Naive B cell (primary cell): Measurements from ENCODE around the gene TRAPPC6A. TPM values are rescaled to one million over a fixed set of nuclear protein-coding genes. Genes with fewer than 3 reads are reported as not detected.
A peak's percentile ranks its signal among the peaks of the same experiment; 100 is the strongest.

Source experiments
- ATAC-seq, 2 donors: fragments of 150-1000 bp; cut with Tn5 transposase; 2 replicates each; pipeline ENCODE4 v1.10.0; 2021; ENCODE audit warnings: low read depth in 2 of 2, mild to moderate bottlenecking in 2 of 2, moderate library complexity in 2 of 2
- DNase-seq: peaks from one replicate; pipeline ENCODE4 v3.0.0; 2022
- H3K27ac Mint-ChIP-seq, 6 donors: one replicate each; pipeline ENCODE4 v1.8.0; 2020 to 2022; ENCODE audit warnings: mild to moderate bottlenecking in 6 of 6, mixed read lengths in 6 of 6, moderate library complexity in 5 of 6, inconsistent platforms in 2 of 6
- H3K27me3 Mint-ChIP-seq, 3 donors: one replicate each; pipeline ENCODE4 v1.8.0; 2021 to 2022; ENCODE audit warnings: mixed read lengths in 3 of 3, mild to moderate bottlenecking in 1 of 3
- H3K36me3 Mint-ChIP-seq, 2 donors: one replicate each; pipeline ENCODE4 v1.8.0; 2020 to 2022; ENCODE audit warnings: mixed read lengths in 2 of 2, inconsistent platforms in 1 of 2, mild to moderate bottlenecking in 1 of 2
- H3K4me1 Mint-ChIP-seq, 3 donors: one replicate each; pipeline ENCODE4 v1.8.0; 2020 to 2022; ENCODE audit warnings: mixed read lengths in 3 of 3, inconsistent platforms in 1 of 3, mild to moderate bottlenecking in 1 of 3, moderate library complexity in 1 of 3
- H3K4me3 Mint-ChIP-seq, 8 donors: one replicate each; pipeline ENCODE4 v1.8.0; 2020 to 2022; ENCODE audit warnings: mild to moderate bottlenecking in 8 of 8, mixed read lengths in 8 of 8, moderate library complexity in 8 of 8, inconsistent platforms in 2 of 8
- H3K9me3 Mint-ChIP-seq, 7 donors: one replicate each; pipeline ENCODE4 v1.8.0; 2020 to 2022; ENCODE audit warnings: mixed read lengths in 7 of 7, mild to moderate bottlenecking in 5 of 7, inconsistent platforms in 2 of 7, moderate library complexity in 1 of 7
- polyA plus RNA-seq, 6 donors: library from polyadenylated mRNA; unstranded; fragments of 300-500 nt; fragmentation: Illumina TruSeq; gene quantifications; one replicate each; pipeline ENCODE4 v1.2.3, GENCODE V29; 2021; ENCODE audit warnings: low read depth in 6 of 6

Gene TRAPPC6A
- polyA plus RNA-seq, 6 donors from 2014 or later: 114 to 248 (median 134) TPM

DNA sequence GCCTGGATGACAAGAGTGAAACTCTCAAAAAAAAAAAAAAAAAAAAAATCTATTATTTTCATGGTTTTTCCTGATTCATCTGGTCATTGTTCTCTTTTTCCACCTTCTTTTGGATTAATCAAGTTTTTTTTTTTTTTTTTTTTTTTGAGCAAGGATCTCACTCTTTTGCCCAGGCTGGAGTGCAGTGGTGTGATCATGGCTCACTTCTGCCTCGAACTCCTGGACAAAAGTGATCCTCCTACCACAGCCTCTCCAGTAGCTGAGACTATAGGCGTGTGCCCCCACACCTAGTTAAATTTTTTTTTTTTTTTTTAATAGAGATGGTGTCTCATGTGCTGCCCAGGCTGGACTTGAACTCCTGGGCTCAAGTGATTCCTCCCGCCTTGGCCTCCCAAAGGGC lies 28.3 kb upstream of the TRAPPC6A start:
- no peak overlapping the region for H3K27ac Mint-ChIP-seq
- no peak overlapping the region for H3K4me3 Mint-ChIP-seq
- ATAC-seq: no peak
- H3K9me3 Mint-ChIP-seq: peaks cover 0 to 6% (median 0%) of the 10 kb centered on the region in 7 donors
- DNase-seq: no peak
- peaks cover 0 to 9% of the 10 kb centered on the region in 2 donors for H3K36me3 Mint-ChIP-seq
- H3K4me1 Mint-ChIP-seq: no peaks in the 10 kb centered on the region
- peaks cover 0 to 8% (median 0%) of the 10 kb centered on the region in 3 donors for H3K27me3 Mint-ChIP-seq

DNA sequence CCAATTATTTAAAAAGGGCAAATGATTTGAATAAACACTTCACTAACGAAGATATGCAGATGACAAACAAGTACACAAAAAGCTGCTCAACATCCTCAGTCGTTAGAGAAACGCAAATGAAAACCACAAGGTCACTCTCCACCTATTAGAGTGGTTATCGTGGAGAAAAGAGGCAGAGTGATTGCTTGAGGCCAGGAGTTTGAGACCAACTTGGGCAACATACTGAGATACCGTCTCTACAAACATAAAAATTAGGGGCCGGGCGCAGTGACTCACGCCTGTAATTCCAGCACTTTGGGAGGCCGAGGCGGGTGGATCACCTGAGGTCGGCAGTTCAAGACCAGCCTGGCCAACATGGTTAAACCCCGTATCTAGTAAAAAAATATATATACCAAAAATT lies 27.8 kb upstream of the TRAPPC6A start:
- Mint-ChIP-seq H3K4me3 (peak overlapping the region in 1 of 8 donors; percentile 34), H3K27ac (peak overlapping the region in 1 of 6 donors; percentile 38), H3K36me3 (peaks cover 0 to 9% of the 10 kb centered on the region in 2 donors), H3K4me1 (no peaks in the 10 kb centered on the region), H3K27me3 (peaks cover 0 to 3% (median 0%) of the 10 kb centered on the region in 3 donors), H3K9me3 (peaks cover 0 to 6% (median 0%) of the 10 kb centered on the region in 7 donors)
- DNase-seq: no peak
- no peak for ATAC-seq

DNA sequence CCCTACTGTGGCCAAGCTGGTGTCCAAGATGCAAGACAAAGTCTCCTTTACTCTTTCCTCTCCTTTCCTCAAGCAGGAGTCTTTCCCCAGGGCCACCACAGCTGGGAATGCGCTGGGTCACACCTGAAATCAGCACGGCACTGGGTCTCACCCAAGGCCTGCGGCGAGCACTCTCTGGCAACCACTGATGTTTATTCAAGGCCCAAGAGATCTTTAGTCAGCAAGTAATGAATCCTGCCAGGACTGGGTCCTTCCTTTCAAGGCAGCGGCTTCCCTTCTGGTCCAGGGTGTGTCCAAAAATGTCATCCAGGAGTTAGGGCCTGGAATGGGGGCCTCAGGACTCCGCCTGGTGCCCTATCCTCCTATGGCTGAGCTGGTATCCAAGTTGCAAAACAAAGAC lies 24.6 kb upstream of the TRAPPC6A start:
- DNase-seq: no peak
- peaks cover 0 to 9% of the 10 kb centered on the region in 2 donors for H3K36me3 Mint-ChIP-seq
- H3K4me1 Mint-ChIP-seq: no peaks in the 10 kb centered on the region
- no peak for ATAC-seq
- H3K4me3 Mint-ChIP-seq: no peak overlapping the region
- H3K27me3 Mint-ChIP-seq: peaks cover 0 to 10% (median 0%) of the 10 kb centered on the region in 3 donors
- peaks cover 0 to 6% (median 0%) of the 10 kb centered on the region in 7 donors for H3K9me3 Mint-ChIP-seq
- no peak overlapping the region for H3K27ac Mint-ChIP-seq

DNA sequence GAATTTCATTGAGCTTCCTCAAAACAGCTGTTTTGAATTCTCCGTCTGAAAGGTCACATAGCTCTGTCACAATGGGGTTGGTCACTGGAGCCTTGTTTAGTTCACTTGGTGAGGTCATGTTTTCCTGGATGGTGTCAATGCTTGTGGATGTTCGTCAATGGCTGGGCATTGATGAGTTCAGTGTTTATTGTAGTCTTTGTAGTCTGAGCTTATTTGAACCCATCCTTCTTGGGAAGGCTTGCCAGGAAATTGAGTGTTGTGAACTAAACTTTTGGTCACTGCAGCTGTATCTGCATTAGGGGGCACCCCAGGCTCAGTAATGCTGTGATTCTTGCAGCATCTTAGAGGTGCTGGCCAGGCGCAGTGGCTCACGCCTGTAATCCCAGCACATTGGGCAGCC lies 22.5 kb upstream of the TRAPPC6A start:
- no peak overlapping the region for H3K27ac Mint-ChIP-seq
- peaks cover 0 to 6% (median 0%) of the 10 kb centered on the region in 7 donors for H3K9me3 Mint-ChIP-seq
- no peaks in the 10 kb centered on the region for H3K4me1 Mint-ChIP-seq
- no peak for ATAC-seq
- H3K4me3 Mint-ChIP-seq: no peak overlapping the region
- peaks cover 0 to 9% of the 10 kb centered on the region in 2 donors for H3K36me3 Mint-ChIP-seq
- DNase-seq: no peak
- peaks cover 0 to 14% (median 0%) of the 10 kb centered on the region in 3 donors for H3K27me3 Mint-ChIP-seq

DNA sequence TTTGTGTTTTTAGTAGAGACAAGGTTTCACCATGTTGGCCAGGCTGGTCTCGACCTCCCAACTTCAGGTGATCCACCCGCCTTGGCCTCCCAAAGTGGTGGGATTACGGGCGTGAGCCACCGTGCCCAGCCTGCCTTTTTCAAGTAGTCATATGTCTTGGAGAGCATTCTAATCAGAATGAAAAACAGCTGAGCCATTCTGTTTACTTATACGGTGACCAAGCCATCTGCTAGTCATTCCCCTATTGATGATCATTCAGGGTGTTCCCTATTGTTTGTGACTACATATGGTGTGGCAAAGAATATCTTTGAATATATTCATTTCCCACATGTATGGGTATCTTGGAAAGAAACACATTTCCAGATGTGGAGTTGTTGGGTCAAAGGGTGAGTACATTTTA lies 17.7 kb upstream of the TRAPPC6A start:
- no peaks in the 10 kb centered on the region for H3K36me3 Mint-ChIP-seq
- DNase-seq (no peak), ATAC-seq (no peak)
- no peak overlapping the region for H3K4me3 Mint-ChIP-seq
- H3K9me3 Mint-ChIP-seq: no peaks in the 10 kb centered on the region
- peaks cover 0 to 14% (median 0%) of the 10 kb centered on the region in 3 donors for H3K27me3 Mint-ChIP-seq
- H3K27ac Mint-ChIP-seq: no peak overlapping the region
- H3K4me1 Mint-ChIP-seq: no peaks in the 10 kb centered on the region

DNA sequence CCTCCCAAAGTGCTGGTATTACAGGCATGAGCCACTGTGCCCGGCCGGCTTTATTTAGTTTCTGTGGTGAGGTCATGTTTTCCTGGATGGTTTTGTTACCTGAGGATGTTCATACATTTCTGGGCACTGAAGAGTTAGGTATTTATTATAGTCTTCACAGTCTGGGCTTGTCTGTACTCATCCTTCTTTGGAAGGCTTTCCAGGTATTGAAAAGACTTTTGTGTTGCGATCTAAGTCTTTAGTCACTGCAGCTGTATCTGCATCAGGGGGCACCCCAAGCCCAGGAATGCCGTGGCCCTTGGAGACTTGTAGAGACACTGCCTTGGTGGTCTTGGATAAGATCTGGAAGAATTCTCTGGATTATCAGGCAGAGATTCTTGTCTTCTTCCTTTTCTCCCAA lies 13.3 kb upstream of the TRAPPC6A start:
- Mint-ChIP-seq H3K36me3 (peaks cover 0 to 8% of the 10 kb centered on the region in 2 donors), H3K4me1 (peaks cover 0 to 10% (median 10%) of the 10 kb centered on the region in 3 donors), H3K27ac (no peak overlapping the region), H3K4me3 (peak overlapping the region in 1 of 8 donors; percentile 29), H3K27me3 (no peaks in the 10 kb centered on the region), H3K9me3 (peaks cover 0 to 8% (median 0%) of the 10 kb centered on the region in 7 donors)
- ATAC-seq (no peak), DNase-seq (no peak)

DNA sequence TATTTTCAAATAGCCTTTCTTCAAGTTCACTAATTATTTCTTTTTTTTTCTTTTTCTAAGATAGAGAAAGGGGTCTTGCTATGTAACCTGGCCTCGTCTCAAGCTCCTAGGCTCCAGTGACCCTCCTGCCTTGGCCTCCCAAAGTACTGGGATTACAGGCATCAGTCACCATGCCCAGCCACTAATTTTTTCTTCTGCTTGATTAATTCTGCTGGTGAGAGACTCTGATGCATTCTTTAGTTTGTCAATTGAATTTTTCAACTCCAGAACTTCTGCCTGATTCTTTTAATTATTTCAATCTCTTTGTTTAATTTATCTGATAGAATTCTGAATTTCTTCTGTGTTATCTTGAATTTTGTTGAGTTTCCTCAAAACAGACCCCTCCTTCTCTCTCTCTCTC lies 11.9 kb upstream of the TRAPPC6A start:
- DNase-seq (no peak), ATAC-seq (no peak)
- H3K27ac Mint-ChIP-seq: no peak overlapping the region
- H3K9me3 Mint-ChIP-seq: peaks cover 0 to 8% (median 0%) of the 10 kb centered on the region in 7 donors
- H3K27me3 Mint-ChIP-seq: no peaks in the 10 kb centered on the region
- peaks cover 0 to 8% of the 10 kb centered on the region in 2 donors for H3K36me3 Mint-ChIP-seq
- peaks cover 7 to 17% (median 13%) of the 10 kb centered on the region in 3 donors for H3K4me1 Mint-ChIP-seq
- no peak overlapping the region for H3K4me3 Mint-ChIP-seq

DNA sequence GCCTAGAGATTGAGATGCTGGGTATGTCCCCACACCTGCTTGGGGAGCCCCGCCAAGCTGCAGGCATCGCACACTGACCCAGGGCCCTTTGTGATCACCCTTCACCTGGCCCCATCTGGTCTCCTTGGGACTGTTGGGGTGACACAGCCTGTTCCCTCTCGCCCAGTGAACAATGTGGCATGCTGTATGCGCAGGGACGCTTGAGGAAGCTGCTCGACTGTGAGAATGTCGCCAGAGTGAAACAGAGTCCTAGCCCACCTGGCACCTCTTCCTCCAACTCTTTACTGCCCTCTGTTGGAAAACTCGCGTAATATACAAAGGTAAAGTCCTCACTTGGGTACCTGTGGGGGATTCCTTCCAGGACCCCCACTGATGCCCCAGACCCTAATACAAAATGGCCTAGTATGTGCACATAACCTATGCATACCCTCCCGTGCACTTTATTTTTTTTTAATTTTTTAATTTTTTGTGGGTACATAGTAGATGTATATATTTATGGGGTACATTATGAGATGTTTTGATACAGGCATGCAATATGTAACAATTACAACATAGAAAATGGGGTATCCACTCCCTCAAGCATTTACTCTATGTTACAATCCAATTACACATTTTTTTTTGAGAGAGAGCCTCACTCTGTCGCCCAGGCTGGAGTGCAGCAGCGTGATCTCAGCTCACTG lies 9.5 kb upstream of the TRAPPC6A start:
- peak; percentile 57 for DNase-seq
- peaks cover 0 to 8% (median 0%) of the 10 kb centered on the region in 7 donors for H3K9me3 Mint-ChIP-seq
- peak overlapping the region in 1 of 8 donors; percentile 23 for H3K4me3 Mint-ChIP-seq
- peak; percentile 91 for ATAC-seq
- H3K36me3 Mint-ChIP-seq: peaks cover 0 to 8% of the 10 kb centered on the region in 2 donors
- peaks cover 19 to 35% (median 26%) of the 10 kb centered on the region in 3 donors for H3K4me1 Mint-ChIP-seq
- no peaks in the 10 kb centered on the region for H3K27me3 Mint-ChIP-seq
- H3K27ac Mint-ChIP-seq: peak overlapping the region in 2 of 6 donors; percentile 8

DNA sequence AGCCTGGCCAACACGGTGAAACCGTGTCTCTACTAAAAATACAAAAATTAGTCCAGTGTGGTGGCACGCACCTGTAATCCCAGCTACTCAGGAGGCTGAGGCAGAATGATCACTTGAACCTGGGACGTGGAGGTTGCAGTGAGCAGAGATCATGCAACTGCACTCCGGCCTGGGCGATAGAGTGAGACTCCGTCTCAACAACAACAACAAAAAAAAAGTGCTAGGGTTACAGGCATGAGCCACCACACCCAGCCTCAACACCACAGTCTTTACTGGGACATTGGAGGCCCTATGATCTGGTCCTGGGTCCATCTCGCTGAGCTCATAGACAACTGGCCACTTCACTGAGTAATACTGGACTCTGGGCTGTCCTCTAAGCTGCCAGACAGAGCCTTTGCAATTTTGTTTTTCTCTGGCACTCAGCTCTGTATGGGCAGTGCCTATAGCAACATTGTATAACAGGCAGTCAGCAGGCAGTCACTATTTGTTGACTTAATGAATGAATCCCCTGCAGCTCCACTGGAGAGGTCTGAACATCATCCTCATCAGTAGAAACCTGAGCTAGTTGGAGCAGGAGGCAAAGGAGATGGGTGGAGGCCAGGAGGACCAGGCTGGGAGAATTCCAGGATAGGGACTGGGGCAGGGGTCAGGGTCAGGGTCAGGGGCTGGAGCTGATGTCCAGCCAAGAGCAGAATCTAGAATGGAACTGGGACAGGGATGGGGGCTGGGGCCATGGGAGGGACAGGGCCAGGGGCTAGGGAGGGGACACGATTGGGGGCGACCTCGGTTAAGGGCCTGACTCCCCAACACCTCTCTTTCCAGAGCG lies 8.7 kb upstream of the TRAPPC6A start:
- ATAC-seq (no peak), DNase-seq (no peak)
- Mint-ChIP-seq H3K9me3 (peaks cover 0 to 8% (median 0%) of the 10 kb centered on the region in 7 donors), H3K36me3 (peaks cover 0 to 10% of the 10 kb centered on the region in 2 donors), H3K4me3 (no peak overlapping the region), H3K27me3 (no peaks in the 10 kb centered on the region), H3K4me1 (peaks cover 21 to 37% (median 30%) of the 10 kb centered on the region in 3 donors), H3K27ac (peak overlapping the region in 1 of 6 donors; percentile 85)

DNA sequence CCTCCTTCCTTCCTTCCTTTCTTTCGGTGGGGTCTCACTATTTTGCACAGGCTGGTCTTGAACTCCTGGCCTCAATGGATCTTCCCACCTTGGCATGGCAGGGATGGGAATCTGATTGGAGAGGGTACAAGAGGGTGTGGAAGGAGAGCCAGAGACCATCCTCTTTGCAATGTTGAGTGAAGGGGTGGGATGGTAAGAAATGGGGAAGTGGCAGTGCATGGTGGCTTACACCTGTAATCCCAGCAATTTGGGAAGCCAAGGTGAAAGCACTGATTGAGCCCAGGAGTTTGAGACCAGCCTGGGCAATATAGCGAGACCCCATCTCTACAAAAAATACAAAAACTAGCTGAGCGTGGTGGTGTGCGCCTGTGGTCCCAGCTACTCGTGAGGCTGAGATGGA lies 6.1 kb upstream of the TRAPPC6A start:
- DNase-seq (no peak), ATAC-seq (no peak)
- peak overlapping the region in 3 of 6 donors; percentile 44 to 87 (median 76) for H3K27ac Mint-ChIP-seq

DNA sequence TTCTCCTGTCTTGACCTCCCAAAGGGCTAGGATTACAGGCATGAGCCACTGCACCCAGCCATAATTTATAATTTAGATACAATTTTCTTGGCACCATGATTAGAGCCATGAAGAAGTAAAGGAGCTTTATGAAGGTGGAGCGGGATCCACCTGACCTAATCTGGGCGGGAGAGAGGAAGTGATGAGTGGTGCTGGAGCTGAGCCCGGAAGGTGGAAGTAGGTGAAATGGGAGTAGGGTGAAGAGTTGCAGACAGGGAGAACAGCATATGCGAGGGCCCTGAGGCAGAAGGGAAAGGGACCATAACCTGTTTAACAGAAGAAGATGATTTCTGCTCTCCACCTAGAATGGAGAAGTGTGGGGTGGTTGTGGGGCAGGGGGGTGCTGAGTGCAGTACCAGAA lies 4.7 kb upstream of the TRAPPC6A start:
- Mint-ChIP-seq H3K36me3 (peaks cover 0 to 13% of the 10 kb centered on the region in 2 donors), H3K4me3 (no peak overlapping the region), H3K9me3 (no peaks in the 10 kb centered on the region), H3K27ac (peak overlapping the region in 2 of 6 donors; percentile 32 to 44), H3K4me1 (peaks cover 34 to 60% (median 50%) of the 10 kb centered on the region in 3 donors), H3K27me3 (no peaks in the 10 kb centered on the region)
- ATAC-seq: no peak
- DNase-seq: no peak

More for the DNA sequence above, 6.1 kb upstream of the TRAPPC6A start:
- Mint-ChIP-seq H3K27me3 (no peaks in the 10 kb centered on the region), H3K36me3 (peaks cover 0 to 13% of the 10 kb centered on the region in 2 donors), H3K4me3 (peak overlapping the region in 1 of 8 donors; percentile 16), H3K9me3 (no peaks in the 10 kb centered on the region), H3K4me1 (peaks cover 34 to 57% (median 50%) of the 10 kb centered on the region in 3 donors)

DNA sequence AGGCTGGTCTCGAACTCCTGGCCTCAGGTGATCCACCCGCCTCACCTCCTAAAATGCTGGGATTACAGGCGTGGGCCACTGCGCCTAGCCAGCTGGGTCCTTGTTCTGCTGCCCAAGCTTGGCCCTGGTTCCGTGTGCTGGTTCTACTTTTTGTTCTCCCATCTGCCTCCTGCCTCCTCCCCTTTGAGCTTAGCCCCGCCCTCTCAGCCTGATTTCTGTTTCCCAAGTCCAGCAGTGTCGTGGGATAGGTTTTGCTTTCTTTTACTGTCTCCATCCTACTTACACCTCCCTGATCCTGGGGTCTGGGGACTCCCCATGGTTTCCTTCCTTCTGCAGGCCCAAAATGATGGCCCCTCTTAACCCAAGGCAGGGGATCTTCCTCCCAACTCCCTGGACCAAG lies 2.9 kb upstream of the TRAPPC6A start:
- Mint-ChIP-seq H3K9me3 (no peaks in the 10 kb centered on the region), H3K36me3 (peaks cover 0 to 13% of the 10 kb centered on the region in 2 donors), H3K4me3 (peak overlapping the region; percentile 74 to 91 (median 78)), H3K27me3 (no peaks in the 10 kb centered on the region), H3K27ac (peak overlapping the region in 2 of 6 donors; percentile 42 to 69), H3K4me1 (peaks cover 34 to 54% (median 40%) of the 10 kb centered on the region in 3 donors)
- ATAC-seq (no peak), DNase-seq (no peak)

DNA sequence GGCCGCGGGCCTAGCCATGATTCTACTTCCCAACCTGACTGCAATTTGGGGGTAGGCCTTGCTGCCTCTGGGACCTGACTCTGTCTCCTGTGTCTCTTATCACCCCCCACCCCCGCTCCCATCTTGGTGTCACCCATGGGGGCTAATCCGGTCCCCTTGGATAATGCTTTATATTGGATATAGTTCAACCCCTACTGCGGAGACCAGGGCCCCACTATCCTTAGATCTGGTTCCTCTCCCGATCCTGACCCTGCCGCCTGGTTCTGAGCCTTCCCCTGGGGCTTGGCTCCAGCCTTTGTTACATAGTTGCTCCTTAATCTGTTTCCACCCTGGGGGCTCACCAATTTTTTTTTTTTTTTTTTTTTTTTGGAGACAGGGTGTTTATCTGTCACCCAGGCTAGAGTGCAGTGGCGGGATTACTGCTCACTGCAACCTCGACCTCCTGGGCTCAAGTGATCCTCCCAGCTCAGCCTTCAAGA lies 1.9 kb upstream of the TRAPPC6A start:
- Mint-ChIP-seq H3K27me3 (no peaks in the 10 kb centered on the region), H3K4me1 (peaks cover 33 to 52% (median 45%) of the 10 kb centered on the region in 3 donors), H3K9me3 (no peaks in the 10 kb centered on the region), H3K4me3 (peak overlapping the region; percentile 74 to 91 (median 78)), H3K36me3 (peaks cover 0 to 13% of the 10 kb centered on the region in 2 donors), H3K27ac (peak overlapping the region in 4 of 6 donors; percentile 53 to 84 (median 64))
- DNase-seq (no peak), ATAC-seq (no peak)
